Measurements from ENCODE around the gene NDUFV3.
"Not testable (repeated sequence)": the region's sequence is repeated elsewhere in the genome, so short reads cannot be mapped to it uniquely, and the experiment has no call there.

Gene NDUFV3

GRCh38 chr21:42892931-42893755 lies at the start of gene NDUFV3:
Gene NDUFV3 (plus strand): TSS chr21:42893309. CDS start chr21:42893334, 25 bp downstream.
- peak; percentile 91 for DNase-seq (ENCODE audit: low spot score)

- no peak for DNase-seq (ENCODE audit: low spot score)
These were observed 48.5 kb upstream of the NDUFV3 start for GRCh38 chr21:42844411-42845113.

- DNase-seq (ENCODE audit: low spot score): no peak
These were observed 47.7 kb upstream of the NDUFV3 start for GRCh38 chr21:42845296-42845965.

- no peak for DNase-seq (ENCODE audit: low spot score)
These were observed 46.9 kb upstream of the NDUFV3 start for GRCh38 chr21:42846221-42846620.

GRCh38 chr21:42847051-42847707 lies 45.9 kb upstream of the NDUFV3 start:
- DNase-seq (ENCODE audit: low spot score): no peak

- no peak for DNase-seq (ENCODE audit: low spot score)
These were observed 45.4 kb upstream of the NDUFV3 start for GRCh38 chr21:42847726-42848125.

- not testable (repeated sequence) for DNase-seq (ENCODE audit: low spot score)
These were observed 44.8 kb upstream of the NDUFV3 start for GRCh38 chr21:42848144-42848931.

- no peak for DNase-seq (ENCODE audit: low spot score)
These were observed 44.0 kb upstream of the NDUFV3 start for GRCh38 chr21:42848932-42849758.

- no peak for DNase-seq (ENCODE audit: low spot score)
These were observed 43.2 kb upstream of the NDUFV3 start for GRCh38 chr21:42849759-42850412.

GRCh38 chr21:42850463-42850862 lies 42.6 kb upstream of the NDUFV3 start:
- DNase-seq (ENCODE audit: low spot score): no peak

- DNase-seq (ENCODE audit: low spot score): no peak
These were observed 42.2 kb upstream of the NDUFV3 start for GRCh38 chr21:42850866-42851391.

- DNase-seq (ENCODE audit: low spot score): no peak
These were observed 41.1 kb upstream of the NDUFV3 start for GRCh38 chr21:42851812-42852665.

GRCh38 chr21:42852925-42853570 lies 40.1 kb upstream of the NDUFV3 start:
- DNase-seq (ENCODE audit: low spot score): no peak

GRCh38 chr21:42853621-42854020 lies 39.5 kb upstream of the NDUFV3 start:
- DNase-seq (ENCODE audit: low spot score): no peak

GRCh38 chr21:42854246-42855010 lies 38.7 kb upstream of the NDUFV3 start:
- no peak for DNase-seq (ENCODE audit: low spot score)

- no peak for DNase-seq (ENCODE audit: low spot score)
These were observed 37.8 kb upstream of the NDUFV3 start for GRCh38 chr21:42855171-42855936.

- DNase-seq (ENCODE audit: low spot score): no peak
These were observed 37.2 kb upstream of the NDUFV3 start for GRCh38 chr21:42855937-42856335.
